OCI-LY1 (cell line): ENCODE measurements around the gene CRTAC1.

ENCODE experiments used
- EZH2 ChIP-seq: fragments of 200-600 bp; sonication (generic), shearing (Covaris generic); IDR thresholded peaks from 2 replicates; pipeline ENCODE4 v1.8.0; 2017; ENCODE audit warnings: borderline replicate concordance, mixed run types, mild to moderate bottlenecking, antibody characterized with exemption, low read length, moderate library complexity, mixed read lengths
- TF ChIP-seq, protein P1 (sequence below): fragments of 200-600 bp; sonication (generic), shearing (Covaris generic); IDR thresholded peaks from 2 replicates; pipeline ENCODE4 v1.5.1; 2017; ENCODE audit warnings: mild to moderate bottlenecking, antibody characterized with exemption, low read length, moderate library complexity, mixed read lengths

DNA sequence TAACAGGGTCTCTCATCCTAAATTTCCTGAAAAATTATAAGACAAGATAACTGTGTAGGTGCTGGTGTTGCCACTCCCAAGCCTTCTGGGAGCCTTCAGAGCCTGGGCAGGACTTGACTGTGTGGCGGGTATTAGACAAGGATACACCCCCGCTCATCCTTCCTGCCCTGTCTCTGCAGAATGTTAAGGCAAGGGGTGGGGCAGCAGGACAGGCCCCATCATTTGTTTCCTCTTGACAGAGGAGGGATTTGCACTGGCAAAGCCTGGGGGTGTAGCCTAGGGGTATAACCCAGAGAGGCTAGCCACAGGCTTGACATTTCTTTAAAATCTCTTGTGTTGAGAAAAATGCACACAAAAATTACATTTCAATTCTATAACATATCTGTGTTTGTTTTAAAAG is 117.2 kb downstream of the CRTAC1 start:
- TF ChIP-seq, protein P1, sequence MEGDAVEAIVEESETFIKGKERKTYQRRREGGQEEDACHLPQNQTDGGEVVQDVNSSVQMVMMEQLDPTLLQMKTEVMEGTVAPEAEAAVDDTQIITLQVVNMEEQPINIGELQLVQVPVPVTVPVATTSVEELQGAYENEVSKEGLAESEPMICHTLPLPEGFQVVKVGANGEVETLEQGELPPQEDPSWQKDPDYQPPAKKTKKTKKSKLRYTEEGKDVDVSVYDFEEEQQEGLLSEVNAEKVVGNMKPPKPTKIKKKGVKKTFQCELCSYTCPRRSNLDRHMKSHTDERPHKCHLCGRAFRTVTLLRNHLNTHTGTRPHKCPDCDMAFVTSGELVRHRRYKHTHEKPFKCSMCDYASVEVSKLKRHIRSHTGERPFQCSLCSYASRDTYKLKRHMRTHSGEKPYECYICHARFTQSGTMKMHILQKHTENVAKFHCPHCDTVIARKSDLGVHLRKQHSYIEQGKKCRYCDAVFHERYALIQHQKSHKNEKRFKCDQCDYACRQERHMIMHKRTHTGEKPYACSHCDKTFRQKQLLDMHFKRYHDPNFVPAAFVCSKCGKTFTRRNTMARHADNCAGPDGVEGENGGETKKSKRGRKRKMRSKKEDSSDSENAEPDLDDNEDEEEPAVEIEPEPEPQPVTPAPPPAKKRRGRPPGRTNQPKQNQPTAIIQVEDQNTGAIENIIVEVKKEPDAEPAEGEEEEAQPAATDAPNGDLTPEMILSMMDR = no peak
- TF ChIP-seq EZH2 = no peak
